HG03460 (cell line): Measurements from ENCODE around the gene JAKMIP2.
"Not testable (repeated sequence)": the region's sequence is repeated elsewhere in the genome, so short reads cannot be mapped to it uniquely, and the experiment has no call there.

Experiments used
- ATAC-seq: cut with Tn5 transposase; IDR thresholded peaks from one replicate; pipeline ENCODE4 v1.9.1; 2021; ENCODE audit not compliant: unreplicated experiment

Gene JAKMIP2

GRCh38 chr5:147750065-147750464 is 32.5 kb downstream of the JAKMIP2 start:
- no peak for ATAC-seq

- no peak for ATAC-seq
These were observed 33.9 kb downstream of the JAKMIP2 start for GRCh38 chr5:147748590-147748989.

DNA sequence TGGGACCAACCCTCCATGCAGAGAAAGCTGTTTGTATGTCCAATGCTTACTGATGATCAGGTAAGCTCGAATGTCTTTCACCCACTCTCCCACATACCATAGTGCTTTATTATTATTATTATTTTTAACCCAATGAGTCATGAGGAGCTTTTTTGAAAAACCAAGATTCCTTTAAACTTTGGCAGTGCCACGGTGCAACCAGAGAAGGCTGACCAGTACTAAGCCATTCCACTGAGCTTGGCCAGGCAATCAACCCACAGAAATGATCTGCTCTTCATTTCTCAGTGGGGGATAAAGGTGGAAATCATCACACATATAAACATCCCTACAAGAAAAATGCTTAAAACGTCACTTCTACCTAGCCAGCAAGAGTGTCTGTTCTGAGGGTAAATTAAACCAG is 35.5 kb downstream of the JAKMIP2 start:
- ATAC-seq, result no peak

DNA sequence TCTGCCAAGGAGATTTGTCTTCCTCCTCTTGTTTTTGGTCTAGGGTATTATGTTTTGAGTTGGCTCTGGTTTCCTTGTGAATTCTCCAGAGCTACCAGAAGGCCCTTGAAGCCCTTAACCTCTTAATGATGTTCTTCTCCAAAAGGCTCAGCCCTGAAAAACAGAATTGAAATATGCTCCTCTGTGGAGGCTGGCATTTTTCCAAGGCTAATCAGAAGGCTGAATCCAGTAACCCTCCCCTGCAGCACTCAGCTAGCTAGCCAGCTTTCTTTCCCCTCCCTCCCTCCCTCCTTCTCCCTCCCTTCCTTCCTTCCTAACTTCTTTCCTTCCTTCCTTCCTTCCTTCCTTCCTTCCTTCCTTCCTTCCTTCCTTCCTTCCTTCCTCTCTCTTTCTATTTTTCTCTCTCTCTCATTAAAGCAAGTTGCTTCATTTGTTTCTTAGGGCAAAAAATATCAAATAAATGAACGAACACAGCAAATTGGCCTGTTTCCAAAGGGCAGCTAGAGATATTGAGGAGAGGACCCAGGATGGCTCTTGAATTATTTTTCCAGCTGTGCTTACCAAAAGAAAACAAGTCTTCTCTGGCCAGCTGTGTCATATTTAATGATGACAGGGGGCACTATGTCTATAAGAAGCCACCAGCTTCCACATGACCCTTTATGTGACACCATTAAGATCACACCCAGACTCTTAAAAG is 38.7 kb downstream of the JAKMIP2 start:
- no peak for ATAC-seq

GRCh38 chr5:147743012-147743411 is 39.5 kb downstream of the JAKMIP2 start:
- no peak for ATAC-seq

DNA sequence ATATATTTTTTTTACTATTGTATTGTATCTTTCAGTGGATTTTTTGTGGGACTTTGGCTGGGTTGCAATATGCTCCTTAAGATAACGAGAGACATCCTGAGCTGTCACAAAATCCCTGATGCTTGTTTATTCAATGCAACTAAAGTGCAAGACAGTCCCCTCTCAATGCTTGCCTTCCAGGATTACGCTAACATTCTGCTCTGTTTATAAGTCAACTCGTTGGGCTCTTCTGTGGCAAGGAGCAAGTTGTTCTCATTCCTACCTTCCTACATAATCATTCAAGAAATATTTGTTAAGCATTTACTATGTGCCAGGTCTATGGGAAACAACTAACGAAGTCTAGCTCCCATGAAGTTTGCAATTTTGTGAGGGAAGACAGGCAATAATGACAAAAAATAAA is 40.4 kb downstream of the JAKMIP2 start:
- no peak for ATAC-seq

GRCh38 chr5:147740864-147741263 is 41.7 kb downstream of the JAKMIP2 start:
- ATAC-seq, result no peak

GRCh38 chr5:147737921-147738320 is 44.6 kb downstream of the JAKMIP2 start:
- no peak for ATAC-seq

DNA sequence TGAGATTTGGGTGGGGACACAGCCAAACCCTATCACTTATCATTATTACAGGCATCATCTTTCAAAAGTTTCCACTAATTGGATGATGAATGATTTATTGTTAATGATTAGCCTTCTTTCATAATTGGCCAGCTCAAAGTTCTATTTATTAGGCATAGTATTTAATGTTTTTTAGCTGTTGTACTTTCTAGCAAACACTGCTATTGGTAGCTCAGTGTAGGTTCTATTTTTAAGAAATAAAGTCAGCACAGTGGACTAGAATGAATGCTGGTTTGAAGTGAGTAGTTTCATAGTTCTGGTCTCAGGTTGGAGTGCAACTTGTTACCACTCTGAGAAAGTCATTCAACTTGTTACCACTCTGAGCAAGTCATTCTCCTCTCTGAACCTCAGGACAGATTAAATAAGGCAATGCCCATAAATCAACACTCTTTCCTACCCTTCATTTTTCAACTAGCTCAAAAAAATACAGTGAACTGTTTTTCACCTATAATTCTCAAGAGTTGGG is 46.9 kb downstream of the JAKMIP2 start:
- no peak for ATAC-seq

DNA sequence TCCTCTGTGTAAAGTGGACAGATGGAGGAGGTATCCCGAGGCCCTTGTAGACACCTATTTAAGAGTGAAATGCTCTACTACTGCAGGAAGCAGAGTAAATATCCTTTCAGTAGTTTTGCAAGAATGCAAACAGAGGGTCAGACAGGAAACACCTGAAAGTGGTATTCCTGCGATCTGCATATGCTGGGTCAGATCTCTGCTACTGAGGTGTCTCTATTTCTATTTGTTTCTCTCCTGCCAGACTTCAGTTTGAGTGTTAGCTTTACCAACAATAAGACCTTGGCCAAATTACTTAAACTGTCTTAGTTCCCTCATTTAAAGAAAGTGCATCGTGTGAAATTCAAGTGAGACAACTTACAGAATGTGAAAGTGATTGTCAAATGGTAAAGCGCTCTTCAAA is 47.6 kb downstream of the JAKMIP2 start:
- ATAC-seq, result no peak

GRCh38 chr5:147733075-147733474 is 49.5 kb downstream of the JAKMIP2 start:
- no peak for ATAC-seq

DNA sequence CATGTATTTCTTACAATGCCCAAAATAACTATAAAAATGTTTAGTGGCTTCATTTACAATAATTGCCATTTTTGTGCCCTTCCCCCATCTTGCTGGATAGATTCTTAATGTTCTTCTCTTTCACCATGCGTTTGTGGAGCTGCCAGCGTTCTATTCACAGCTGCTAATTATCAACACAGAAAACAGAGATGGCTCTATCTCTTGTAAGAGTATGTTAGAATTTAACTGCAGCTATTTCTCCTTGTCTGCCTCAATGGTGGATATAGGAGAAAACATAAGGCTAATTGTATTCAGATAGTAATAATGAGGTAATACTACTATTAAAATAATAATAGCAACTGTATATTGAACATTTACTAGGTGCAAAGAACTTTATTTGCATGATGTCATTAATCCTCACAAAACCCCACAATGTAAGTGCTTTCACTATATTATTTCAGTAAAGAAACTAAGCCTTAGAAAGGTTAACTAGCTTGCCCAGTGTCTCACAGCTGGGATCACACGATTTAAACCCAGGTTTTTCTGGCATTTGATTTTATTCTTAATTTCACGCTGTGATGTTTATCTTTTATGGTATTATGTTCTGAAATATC is 50.1 kb downstream of the JAKMIP2 start:
- no peak for ATAC-seq

DNA sequence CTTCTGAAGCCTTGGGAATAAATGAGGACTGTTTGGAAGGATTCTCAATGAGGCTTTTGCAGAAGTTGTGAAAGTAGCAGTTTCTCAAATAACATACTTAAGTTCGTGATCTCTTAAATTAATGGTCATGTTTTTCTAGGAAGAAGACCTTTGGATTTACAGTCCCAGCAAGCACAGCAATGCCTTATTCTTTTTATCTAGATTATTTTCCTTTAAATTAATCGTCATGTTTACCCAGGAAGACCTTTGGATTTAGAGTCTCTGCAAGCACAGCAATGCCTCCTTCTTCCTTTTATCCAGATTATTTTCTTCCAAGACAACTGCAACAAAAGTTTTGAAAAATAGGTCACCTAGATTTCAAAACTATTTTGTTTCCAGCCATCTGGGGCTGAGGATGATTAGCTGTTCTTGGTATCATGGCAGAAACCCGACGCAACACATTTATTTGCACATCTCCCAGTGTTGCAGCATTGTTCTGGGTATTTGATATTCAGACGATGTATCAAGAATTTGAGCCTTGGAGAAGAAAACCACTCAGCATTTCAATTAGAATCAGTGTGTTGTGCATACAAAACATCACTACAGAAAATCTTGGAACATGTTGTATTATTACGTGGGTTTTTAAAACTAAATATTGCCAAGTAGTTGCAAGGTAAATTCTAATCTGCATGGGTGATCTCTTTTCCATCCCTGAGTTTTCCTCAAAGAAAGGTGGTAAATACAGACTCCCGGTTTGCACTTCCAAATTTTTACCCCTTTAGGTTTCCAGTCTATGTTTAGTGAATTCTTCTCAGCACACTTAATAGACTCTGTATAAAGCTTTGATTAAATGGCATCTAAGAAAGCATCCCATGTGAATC is 50.9 kb downstream of the JAKMIP2 start:
- no peak for ATAC-seq

DNA sequence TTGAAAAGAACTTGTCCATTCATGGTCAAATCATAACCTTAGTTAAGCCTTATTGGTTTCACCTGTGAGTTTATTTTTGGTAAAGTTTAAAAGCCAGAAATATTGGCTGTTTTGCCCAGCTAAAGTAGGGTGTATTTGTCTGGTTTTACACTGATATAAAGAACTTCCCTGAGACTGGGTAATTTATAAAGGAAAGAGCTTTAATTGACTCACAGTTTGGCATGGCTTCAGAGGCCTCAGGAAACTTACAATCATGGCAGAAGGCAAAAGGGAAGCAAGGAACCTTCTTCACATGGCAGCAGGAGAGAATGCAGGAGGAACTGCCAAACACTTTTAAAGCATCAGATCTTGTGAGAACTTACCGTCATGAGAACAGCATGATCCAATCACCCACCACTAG is 55.3 kb downstream of the JAKMIP2 start:
- no peak for ATAC-seq

GRCh38 chr5:147721191-147721960 is 61.2 kb downstream of the JAKMIP2 start:
- ATAC-seq, result not testable (repeated sequence)

DNA sequence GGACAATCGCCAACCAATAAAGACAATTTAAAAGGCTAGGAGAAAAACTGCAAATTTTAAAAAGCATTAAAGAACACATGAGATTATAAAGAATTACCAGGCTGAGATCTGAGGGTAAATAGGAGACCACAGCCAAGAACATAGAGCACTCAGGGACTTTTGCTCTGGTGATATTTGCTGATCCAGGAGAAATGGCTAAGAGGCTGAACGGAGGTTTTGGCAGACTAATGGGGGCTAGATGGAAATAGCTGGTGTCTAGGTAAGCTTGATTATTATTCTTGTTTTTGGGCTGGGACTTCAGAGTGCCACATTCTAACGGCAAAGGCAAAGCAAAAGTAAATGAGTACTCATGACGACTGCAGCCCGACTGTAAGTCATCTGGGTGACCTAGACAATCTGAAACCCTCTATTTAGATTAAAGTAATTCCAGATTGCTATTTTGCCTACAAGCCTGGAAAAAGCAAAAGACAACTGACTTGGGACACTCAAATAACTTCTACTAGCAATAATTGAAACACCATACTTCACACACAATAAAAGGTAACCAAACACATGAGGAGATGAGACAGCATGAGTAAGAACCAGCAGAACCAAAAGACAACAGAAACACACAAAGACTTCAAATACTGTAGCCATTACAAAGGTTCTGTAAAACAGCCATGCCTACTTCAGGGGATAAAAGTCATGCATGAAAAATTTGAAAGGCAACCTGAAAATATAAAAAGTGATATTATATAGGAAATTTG is 68.8 kb downstream of the JAKMIP2 start:
- no peak for ATAC-seq

GRCh38 chr5:147712598-147712997 is 69.9 kb downstream of the JAKMIP2 start:
- ATAC-seq, result no peak

DNA sequence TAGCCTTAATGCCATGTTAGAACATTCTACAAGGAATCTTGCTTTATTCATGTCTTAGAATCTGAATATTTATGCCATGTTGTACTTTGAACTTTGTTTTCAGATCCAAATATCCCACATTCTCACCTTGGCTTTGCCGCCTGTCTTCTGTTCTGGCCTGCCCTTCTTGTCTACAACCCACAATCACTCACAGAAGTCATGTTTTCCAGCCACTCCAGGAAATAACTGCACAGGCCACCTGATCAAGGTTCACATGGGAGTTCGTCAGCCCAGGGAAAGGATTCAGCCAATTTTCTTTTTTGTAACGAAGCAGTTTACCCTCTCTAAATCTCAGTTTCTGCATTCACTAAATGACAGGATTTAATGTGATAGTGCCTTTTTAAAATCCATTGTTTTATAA is 70.5 kb downstream of the JAKMIP2 start:
- no peak for ATAC-seq

DNA sequence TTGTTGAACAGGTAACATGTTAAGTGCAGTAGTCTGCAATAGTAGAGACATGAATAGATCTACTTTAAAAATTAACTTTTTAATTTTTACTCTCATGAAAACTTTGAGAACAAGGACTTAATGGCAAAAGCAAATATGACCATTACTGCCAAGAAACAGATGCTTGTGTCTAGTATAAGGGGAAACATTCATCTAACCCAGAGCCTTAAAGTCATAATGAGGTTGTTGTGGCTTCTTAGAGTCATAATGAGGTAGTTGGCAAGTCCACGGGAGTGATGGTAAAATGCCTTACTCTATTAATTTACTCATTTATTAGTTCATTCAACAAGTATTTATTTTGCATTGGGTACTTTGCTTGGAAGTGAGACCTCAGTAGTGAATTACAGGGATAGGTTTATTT is 71.5 kb downstream of the JAKMIP2 start:
- ATAC-seq, result no peak

DNA sequence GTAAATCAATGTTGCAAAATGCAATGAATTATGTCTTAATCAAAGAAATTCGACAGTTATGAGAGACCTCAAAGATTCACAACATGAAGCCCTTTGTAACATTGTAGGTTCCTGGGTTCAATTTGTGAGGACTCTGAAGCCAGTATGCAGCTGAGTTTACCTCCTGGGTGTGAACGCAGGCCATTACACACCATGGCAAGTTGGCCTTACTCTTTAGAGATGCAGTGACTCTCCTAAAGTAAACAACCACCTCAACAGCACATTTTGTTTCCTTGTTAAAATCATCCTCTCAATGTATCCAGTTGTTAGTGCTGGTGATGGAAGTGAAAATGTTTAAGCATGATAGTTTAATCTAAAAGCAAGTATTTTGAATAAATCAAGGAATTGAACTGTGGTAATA is 73.8 kb downstream of the JAKMIP2 start:
- ATAC-seq, result no peak
